ENCODE results near the gene RUNX3.

The RUNX3 gene

GRCh38 chr1:24890887-24891286 is 39.2 kb downstream of the RUNX3 start:
- no peak for TF ChIP-seq CTCF (IDR thresholded peaks at IDR 0.05; ENCODE audit: extremely low read depth, missing control alignments)

GRCh38 chr1:24888971-24889676 is 41.0 kb downstream of the RUNX3 start:
- no peak for DNase-seq (ENCODE audit: low spot score)
- TF ChIP-seq CTCF (IDR thresholded peaks at IDR 0.05; ENCODE audit: extremely low read depth, missing control alignments), result no peak

More at GRCh38 chr1:24890887-24891286, 39.2 kb downstream of the RUNX3 start:
- DNase-seq (ENCODE audit: low spot score), result no peak

GRCh38 chr1:24888061-24888970 is 41.8 kb downstream of the RUNX3 start:
- peak; percentile 4 for DNase-seq (ENCODE audit: low spot score)
- TF ChIP-seq CTCF (IDR thresholded peaks at IDR 0.05; ENCODE audit: extremely low read depth, missing control alignments), result no peak

- no peak for TF ChIP-seq CTCF (IDR thresholded peaks at IDR 0.05; ENCODE audit: extremely low read depth, missing control alignments)
- DNase-seq (ENCODE audit: low spot score), result no peak
These were observed 43.8 kb downstream of the RUNX3 start for GRCh38 chr1:24886241-24886640.

GRCh38 chr1:24884751-24885150 is 45.3 kb downstream of the RUNX3 start:
- DNase-seq (ENCODE audit: low spot score), result no peak
- no peak for TF ChIP-seq CTCF (IDR thresholded peaks at IDR 0.05; ENCODE audit: extremely low read depth, missing control alignments)

GRCh38 chr1:24881034-24881433 is 49.0 kb downstream of the RUNX3 start:
- TF ChIP-seq CTCF (IDR thresholded peaks at IDR 0.05; ENCODE audit: extremely low read depth, missing control alignments), result no peak
- no peak for DNase-seq (ENCODE audit: low spot score)
